ENCODE measurements around the gene TNF. TPM values are rescaled to one million over a fixed set of nuclear protein-coding genes. Genes with fewer than 3 reads are reported as not detected.
A peak's percentile ranks its signal among the peaks of the same experiment; 100 is the strongest.

TNF gene
- total RNA-seq, 2 experiments from 2014 or later: 53.4 to 55.0 TPM

- H3K4me3 Mint-ChIP-seq: peak overlapping the region; percentile 65
These were observed 15.8 kb upstream of the TNF start for GRCh38 chr6:31559606-31559957.

GRCh38 chr6:31559958-31560696 is 15.2 kb upstream of the TNF start:
- ATAC-seq (peak; percentile 70), DNase-seq (peak; percentile 75)
- peak overlapping the region; percentile 65 for H3K4me3 Mint-ChIP-seq
- H3K27me3 Mint-ChIP-seq (ENCODE audit: low read depth): peaks cover 19% of the 10 kb centered on the region
- ChIA-PET CTCF (interaction anchor here (1.2 to 17.1 kb wide), 12 partner anchors 8 to 55 kb away, joined by 3 to 189 read pairs (median 6); partner anchors contain the start of genes AIF1, LST1, LTB and NCR3), POLR2A (interaction anchor here (0.7 to 5.1 kb wide), 9 partner anchors 8 to 100 kb away, joined by 3 to 55 read pairs (median 5); partner anchors contain the start of genes C6orf47, LTA, LTB and NCR3)
- no peaks in the 10 kb centered on the region for H3K9me3 Mint-ChIP-seq (ENCODE audit: insufficient read depth)
- peaks cover 65% of the 10 kb centered on the region for H3K4me1 Mint-ChIP-seq (ENCODE audit: low read depth)
- H3K36me3 Mint-ChIP-seq (ENCODE audit: low read depth): peaks cover 54% of the 10 kb centered on the region
- peak overlapping the region; percentile 82 for H3K27ac Mint-ChIP-seq

More at GRCh38 chr6:31559606-31559957, 15.8 kb upstream of the TNF start:
- Mint-ChIP-seq H3K4me1 (ENCODE audit: low read depth) (peaks cover 69% of the 10 kb centered on the region), H3K27me3 (ENCODE audit: low read depth) (peaks cover 14% of the 10 kb centered on the region), H3K27ac (peak overlapping the region; percentile 82), H3K9me3 (ENCODE audit: insufficient read depth) (no peaks in the 10 kb centered on the region), H3K36me3 (ENCODE audit: low read depth) (peaks cover 52% of the 10 kb centered on the region)
- ATAC-seq (peak; percentile 38), DNase-seq (no peak)
- ChIA-PET CTCF (interaction anchor here (1.3 to 17.1 kb wide), 11 partner anchors 9 to 55 kb away, joined by 3 to 189 read pairs (median 7); partner anchors contain the start of genes AIF1, LST1, LTB and NCR3), POLR2A (interaction anchor here (0.7 to 5.1 kb wide), 9 partner anchors 8 to 101 kb away, joined by 3 to 55 read pairs (median 5); partner anchors contain the start of genes C6orf47, LTA, LTB and NCR3)

GRCh38 chr6:31560697-31561058 is 14.7 kb upstream of the TNF start:
- Mint-ChIP-seq H3K4me3 (peak overlapping the region; percentile 65), H3K36me3 (ENCODE audit: low read depth) (peaks cover 57% of the 10 kb centered on the region), H3K4me1 (ENCODE audit: low read depth) (peaks cover 65% of the 10 kb centered on the region), H3K9me3 (ENCODE audit: insufficient read depth) (no peaks in the 10 kb centered on the region), H3K27ac (peak overlapping the region; percentile 82), H3K27me3 (ENCODE audit: low read depth) (peaks cover 24% of the 10 kb centered on the region)
- DNase-seq (no peak), ATAC-seq (no peak)
- ChIA-PET CTCF (interaction anchor here (1.2 to 17.1 kb wide), 11 partner anchors 8 to 54 kb away, joined by 3 to 189 read pairs (median 7); partner anchors contain the start of genes AIF1, LST1, LTB and NCR3), POLR2A (interaction anchor here (0.9 to 5.1 kb wide), 7 partner anchors 8 to 55 kb away, joined by 3 to 55 read pairs (median 6); partner anchors contain the start of genes LTA, LTB and TNF)

- H3K4me3 Mint-ChIP-seq: peak overlapping the region; percentile 9
- no peaks in the 10 kb centered on the region for H3K9me3 Mint-ChIP-seq (ENCODE audit: insufficient read depth)
- H3K27ac Mint-ChIP-seq: peak overlapping the region; percentile 56
- H3K4me1 Mint-ChIP-seq (ENCODE audit: low read depth): peaks cover 55% of the 10 kb centered on the region
- CTCF ChIA-PET: interaction anchor here (0.7 to 24.1 kb wide), 10 partner anchors 8 to 30 kb away, joined by 3 to 504 read pairs (median 6); partner anchors contain the start of genes ATP6V1G2, DDX39B, LTB and NCR3
- ATAC-seq (peak; percentile 4), DNase-seq (no peak)
- POLR2A ChIA-PET: interaction anchor here (1.0 to 4.8 kb wide), 8 partner anchors 7 to 29 kb away, joined by 4 to 73 read pairs (median 5); partner anchors contain the start of genes LST1, LTB and NCR3
- H3K27me3 Mint-ChIP-seq (ENCODE audit: low read depth): peaks cover 22% of the 10 kb centered on the region
- H3K36me3 Mint-ChIP-seq (ENCODE audit: low read depth): peaks cover 17% of the 10 kb centered on the region
These were observed 7.6 kb upstream of the TNF start for GRCh38 chr6:31567531-31568370.

GRCh38 chr6:31568537-31568961 is 6.8 kb upstream of the TNF start:
- DNase-seq: peak; percentile 86
- Mint-ChIP-seq H3K4me3 (peak overlapping the region; percentile 26), H3K9me3 (ENCODE audit: insufficient read depth) (no peaks in the 10 kb centered on the region), H3K27me3 (ENCODE audit: low read depth) (peaks cover 22% of the 10 kb centered on the region), H3K36me3 (ENCODE audit: low read depth) (peaks cover 17% of the 10 kb centered on the region), H3K27ac (peak overlapping the region; percentile 56), H3K4me1 (ENCODE audit: low read depth) (peaks cover 63% of the 10 kb centered on the region)
- CTCF ChIA-PET: interaction anchor here (1.3 to 24.1 kb wide), 9 partner anchors 8 to 29 kb away, joined by 4 to 504 read pairs (median 6); partner anchors contain the start of genes ATP6V1G2, DDX39B, LTB and NCR3
- peak; percentile 74 for ATAC-seq
- POLR2A ChIA-PET: interaction anchor here (0.6 to 4.8 kb wide), 11 partner anchors 8 to 269 kb away, joined by 3 to 73 read pairs (median 5); partner anchors contain the start of genes LST1, LTB and NCR3

GRCh38 chr6:31569861-31570536 is 5.4 kb upstream of the TNF start:
- Mint-ChIP-seq H3K27me3 (ENCODE audit: low read depth) (peaks cover 13% of the 10 kb centered on the region), H3K4me3 (no peak overlapping the region), H3K27ac (no peak overlapping the region), H3K36me3 (ENCODE audit: low read depth) (peaks cover 10% of the 10 kb centered on the region), H3K4me1 (ENCODE audit: low read depth) (peaks cover 75% of the 10 kb centered on the region), H3K9me3 (ENCODE audit: insufficient read depth) (no peaks in the 10 kb centered on the region)
- CTCF ChIA-PET: interaction anchor here (0.7 to 24.1 kb wide), 7 partner anchors 8 to 28 kb away, joined by 3 to 504 read pairs (median 11); partner anchors contain the start of genes ATP6V1G2, DDX39B, LST1 and LTB
- POLR2A ChIA-PET: interaction anchor here (0.6 to 4.8 kb wide), 6 partner anchors 10 to 29 kb away, joined by 3 to 73 read pairs (median 4); partner anchors contain the start of genes LST1 and LTB
- ATAC-seq: no peak
- DNase-seq: no peak

GRCh38 chr6:31572041-31572911 is 3.1 kb upstream of the TNF start, which contains the start of gene LTA:
Gene LTA, plus strand, starts transcription at chr6:31572289. Its CDS starts 454 bp downstream, at chr6:31572743.
- DNase-seq (peak; percentile 82), ATAC-seq (peak; percentile 43)
- Mint-ChIP-seq H3K4me3 (peak within 1 kb of the TSS; percentile 93), H3K27ac (peak within 1 kb of the TSS; percentile 96), H3K36me3 (ENCODE audit: low read depth) (peaks cover 23% of the 10 kb centered on the region), H3K9me3 (ENCODE audit: insufficient read depth) (no peaks in the 10 kb centered on the region), H3K27me3 (ENCODE audit: low read depth) (peaks cover 5% of the 10 kb centered on the region), H3K4me1 (ENCODE audit: low read depth) (peaks cover 95% of the 10 kb centered on the region)
- ChIA-PET CTCF (interaction anchor here (1.6 to 24.1 kb wide), 7 partner anchors 6 to 26 kb away, joined by 6 to 928 read pairs (median 73); partner anchors contain the start of genes ATP6V1G2, DDX39B, LST1 and LTB), POLR2A (interaction anchor here (1.4 to 14.3 kb wide), 6 partner anchors 9 to 23 kb away, joined by 5 to 388 read pairs (median 34); partner anchors contain the start of genes LTB and NCR3)

- CTCF ChIA-PET: interaction anchor here (1.1 to 24.1 kb wide), 5 partner anchors 10 to 258 kb away, joined by 3 to 928 read pairs (median 189); partner anchors contain the start of genes ATP6V1G2, BAG6, DDX39B and LST1
- H3K36me3 Mint-ChIP-seq (ENCODE audit: low read depth): peaks cover 31% of the 10 kb centered on the region
- peak overlapping the region; percentile 96 for H3K27ac Mint-ChIP-seq
- H3K9me3 Mint-ChIP-seq (ENCODE audit: insufficient read depth): no peaks in the 10 kb centered on the region
- peak overlapping the region; percentile 93 for H3K4me3 Mint-ChIP-seq
- DNase-seq (no peak), ATAC-seq (no peak)
- peaks cover 2% of the 10 kb centered on the region for H3K27me3 Mint-ChIP-seq (ENCODE audit: low read depth)
- POLR2A ChIA-PET: interaction anchor here (0.8 to 14.3 kb wide), 10 partner anchors 9 to 174 kb away, joined by 3 to 388 read pairs (median 8); partner anchors contain the start of genes C6orf47, DDX39B, LTB and NCR3
- peaks cover 92% of the 10 kb centered on the region for H3K4me1 Mint-ChIP-seq (ENCODE audit: low read depth)
These were observed 1.9 kb upstream of the TNF start for GRCh38 chr6:31573239-31574105.
